NCI-H2107 (cell line): ENCODE measurements around the gene BACH1.

Experiments used
- DNase-seq: peaks from one replicate; lab custom pipeline; 2025; lab: John Stamatoyannopoulos, UW

BACH1 gene

GRCh38 chr21:29315131-29315749 is 16.5 kb downstream of the BACH1 start:
- no peak for DNase-seq

- no peak for DNase-seq
Observed at GRCh38 chr21:29316029-29316742, 17.5 kb downstream of the BACH1 start.

GRCh38 chr21:29316806-29317205 is 18.1 kb downstream of the BACH1 start:
- no peak for DNase-seq

- no peak for DNase-seq
Observed at GRCh38 chr21:29318354-29318753, 19.6 kb downstream of the BACH1 start.

GRCh38 chr21:29320031-29320430 is 21.3 kb downstream of the BACH1 start:
- DNase-seq, result no peak

- no peak for DNase-seq
Observed at GRCh38 chr21:29321217-29321616, 22.5 kb downstream of the BACH1 start.

GRCh38 chr21:29321932-29322928 is 23.5 kb downstream of the BACH1 start:
- no peak for DNase-seq

GRCh38 chr21:29323189-29323588 is 24.5 kb downstream of the BACH1 start:
- no peak for DNase-seq

- no peak for DNase-seq
Observed at GRCh38 chr21:29326914-29327554, 28.3 kb downstream of the BACH1 start.

- no peak for DNase-seq
Observed at GRCh38 chr21:29329406-29329805, 30.7 kb downstream of the BACH1 start.

GRCh38 chr21:29330797-29331196 is 32.1 kb downstream of the BACH1 start:
- no peak for DNase-seq

- no peak for DNase-seq
Observed at GRCh38 chr21:29332461-29333362, 34.0 kb downstream of the BACH1 start.

- no peak for DNase-seq
Observed at GRCh38 chr21:29333406-29333805, 34.7 kb downstream of the BACH1 start.

- DNase-seq, result no peak
Observed at GRCh38 chr21:29334717-29335428, 36.2 kb downstream of the BACH1 start.

- DNase-seq, result no peak
Observed at GRCh38 chr21:29335720-29336119, 37.0 kb downstream of the BACH1 start.

- no peak for DNase-seq
Observed at GRCh38 chr21:29338256-29338655, 39.5 kb downstream of the BACH1 start.

GRCh38 chr21:29340228-29340627 is 41.5 kb downstream of the BACH1 start:
- DNase-seq, result no peak

GRCh38 chr21:29342363-29342957 is 43.7 kb downstream of the BACH1 start:
- no peak for DNase-seq

GRCh38 chr21:29343519-29343918 is 44.8 kb downstream of the BACH1 start:
- no peak for DNase-seq

GRCh38 chr21:29346281-29346680 is 47.6 kb downstream of the BACH1 start:
- no peak for DNase-seq
